HepG2 (cell line): ENCODE data around the gene GPLD1. TPM values are rescaled to one million over a fixed set of nuclear protein-coding genes. Genes with fewer than 3 reads are reported as not detected.

Experiments used
- AHDC1 ChIP-seq: sonication (generic); formaldehyde crosslinking; IDR thresholded peaks from 2 replicates; pipeline ENCODE4 v1.5.1; 2020; ENCODE audit warnings: mild to moderate bottlenecking, missing genetic modification reagents, borderline replicate concordance
- MLLT10 ChIP-seq: sonication (generic); formaldehyde crosslinking; IDR thresholded peaks from 2 replicates; pipeline ENCODE4 v1.4.0; 2020; ENCODE audit warnings: missing genetic modification reagents
- NR2F6 ChIP-seq, 2 experiments: IDR thresholded peaks; 2 replicates each; pipeline ENCODE4 v1.6.1; 2016; ENCODE audit warnings: antibody characterized with exemption in 1 of 2, mild to moderate bottlenecking in 1 of 2
- RARG ChIP-seq: sonication (generic); formaldehyde crosslinking; IDR thresholded peaks from 2 replicates; pipeline ENCODE4 v1.4.0; 2020; ENCODE audit warnings: low read depth, mild to moderate bottlenecking, missing genetic modification reagents
- RORA ChIP-seq: sonication (generic); formaldehyde crosslinking; IDR thresholded peaks from 2 replicates; pipeline ENCODE4 v1.5.0; 2020; ENCODE audit warnings: mild to moderate bottlenecking, missing genetic modification reagents, moderate library complexity
- TBX3 ChIP-seq: fragments of 450-650 bp; IDR thresholded peaks from 2 replicates; pipeline ENCODE4 v1.6.1; 2017; ENCODE audit warnings: antibody characterized with exemption, mild to moderate bottlenecking, inconsistent platforms, borderline replicate concordance
- ZBTB34 ChIP-seq: sonication (generic); formaldehyde crosslinking; IDR thresholded peaks from 2 replicates; pipeline ENCODE4 v1.8.0; 2022; ENCODE audit warnings: mild to moderate bottlenecking, missing genetic modification reagents
- ZBTB4 ChIP-seq: sonication (generic); formaldehyde crosslinking; IDR thresholded peaks from 2 replicates; pipeline ENCODE4 v1.4.0; 2020; ENCODE audit warnings: missing genetic modification reagents, mild to moderate bottlenecking, borderline replicate concordance
- ZFY ChIP-seq: sonication (generic); formaldehyde crosslinking; IDR thresholded peaks from 2 replicates; pipeline ENCODE4 v1.4.0; 2020; ENCODE audit warnings: missing genetic modification reagents
- ZNF33A ChIP-seq: sonication (generic); formaldehyde crosslinking; IDR thresholded peaks from 2 replicates; pipeline ENCODE4 v1.5.1; 2020; ENCODE audit warnings: missing genetic modification reagents, mild to moderate bottlenecking, moderate library complexity, borderline replicate concordance
- ZNF615 ChIP-seq: sonication (generic); formaldehyde crosslinking; IDR thresholded peaks from 2 replicates; pipeline ENCODE4 v1.5.0; 2020; ENCODE audit warnings: mild to moderate bottlenecking, missing genetic modification reagents, borderline replicate concordance
- polyA plus RNA-seq, 8 experiments: library from polyadenylated mRNA; depleted of rRNA in 3 of 8; stranded (reverse) in 7 of 8; unstranded in 1 of 8; fragments of >200 nt; fragmentation: Illumina TruSeq in 4 of 8; extraction: Trizol in 4 of 8; gene quantifications; 2 replicates each; pipeline versions ENCODE4 v1.2.1 to v1.2.3, GENCODE V29; 2011 to 2016; ENCODE audit warnings: low read depth in 4 of 8, missing spikeins in 1 of 8, mixed read lengths in 1 of 8; ENCODE audit not compliant: insufficient read depth in 1 of 8
- total RNA-seq, 5 experiments: library from RNA; depleted of rRNA; stranded (reverse); fragments of >200 nt; fragmentation: Illumina TruSeq; extraction: Trizol; gene quantifications; 2 replicates each; pipeline ENCODE4 v1.2.3, GENCODE V29; 2016; ENCODE audit warnings: low read depth in 1 of 5
- TF ChIP-seq, protein P1 (sequence below): sonication (generic); formaldehyde crosslinking; IDR thresholded peaks from 2 replicates; pipeline ENCODE4 v1.8.0; 2022; ENCODE audit warnings: missing genetic modification reagents, mild to moderate bottlenecking, moderate library complexity, borderline replicate concordance
- TF ChIP-seq, protein P2 (sequence below): sonication (generic); formaldehyde crosslinking; IDR thresholded peaks from 2 replicates; pipeline ENCODE4 v1.8.1; 2023; ENCODE audit warnings: mild to moderate bottlenecking, inconsistent platforms, moderate library complexity, missing genetic modification reagents, borderline replicate concordance

Gene GPLD1
- total and polyA plus RNA-seq, 2 of the 13 experiments (the other 11 are each of a cell fraction or from before 2014, with no cell fraction given): 6.2 to 7.6 TPM

DNA sequence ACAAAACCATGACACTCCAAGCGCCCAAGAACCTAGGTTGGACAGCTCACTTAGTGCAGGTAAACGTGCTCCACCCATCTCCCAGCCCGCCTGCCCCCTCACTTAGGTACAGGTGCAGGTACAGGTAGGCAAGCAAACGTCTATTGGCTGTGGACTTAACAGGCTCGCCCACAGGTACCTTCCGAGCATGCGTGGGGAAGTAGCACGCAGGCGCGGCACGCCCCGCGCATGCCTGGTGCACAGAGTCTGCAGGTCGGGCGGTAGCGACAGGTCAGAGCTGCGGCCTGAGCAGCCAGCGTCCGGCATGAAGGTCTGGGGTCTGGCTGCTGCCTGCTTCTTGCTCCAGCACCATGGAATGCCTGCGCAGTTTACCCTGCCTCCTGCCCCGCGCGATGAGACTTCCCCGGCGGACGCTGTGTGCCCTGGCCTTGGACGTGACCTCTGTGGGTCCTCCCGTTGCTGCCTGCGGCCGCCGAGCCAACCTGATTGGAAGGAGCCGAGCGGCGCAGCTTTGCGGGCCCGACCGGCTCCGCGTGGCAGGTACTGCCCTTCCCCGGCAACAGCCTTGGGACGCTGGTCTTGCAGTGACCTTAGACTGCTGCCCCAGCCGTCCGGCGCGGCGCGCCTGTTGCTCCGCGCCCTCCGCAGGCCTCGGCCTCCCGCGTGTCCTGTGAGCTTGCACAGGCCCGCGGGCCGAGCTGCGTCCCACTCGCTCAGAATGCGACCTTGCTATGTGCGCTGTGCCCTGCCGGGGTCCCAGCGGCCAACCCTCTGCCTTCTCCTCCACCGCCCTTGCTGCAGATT lies 86.5 kb downstream of the GPLD1 start, which contains the start of gene MRS2 (continued):
- TF ChIP-seq ZFY (CRISPR knock-in tag) (peak; percentile 100), ZNF33A (CRISPR knock-in tag) (no peak), MLLT10 (CRISPR knock-in tag) (0 out of 2 replicates have a peak, but pooled peaks have one; percentile 23), RORA (CRISPR knock-in tag) (no peak), ZBTB4 (CRISPR knock-in tag) (peak; percentile 98), ZNF615 (CRISPR knock-in tag) (no peak; the same call in 1 of the 2 replicates), NR2F6 (IDR thresholded peaks at IDR 0.05) (peak; percentile 65; the same call in 1 of the 2 replicates), NR2F6 (CRISPR knock-in tag; IDR thresholded peaks at IDR 0.05) (peak; percentile 85), AHDC1 (CRISPR knock-in tag) (peak; percentile 2; the same call in 1 of the 2 replicates), TBX3 (no peak; the same call in 1 of the 2 replicates), ZBTB34 (CRISPR knock-in tag) (peak; percentile 58; the same call in 1 of the 2 replicates), RARG (CRISPR knock-in tag) (peak; percentile 97)
- TF ChIP-seq, protein P1, sequence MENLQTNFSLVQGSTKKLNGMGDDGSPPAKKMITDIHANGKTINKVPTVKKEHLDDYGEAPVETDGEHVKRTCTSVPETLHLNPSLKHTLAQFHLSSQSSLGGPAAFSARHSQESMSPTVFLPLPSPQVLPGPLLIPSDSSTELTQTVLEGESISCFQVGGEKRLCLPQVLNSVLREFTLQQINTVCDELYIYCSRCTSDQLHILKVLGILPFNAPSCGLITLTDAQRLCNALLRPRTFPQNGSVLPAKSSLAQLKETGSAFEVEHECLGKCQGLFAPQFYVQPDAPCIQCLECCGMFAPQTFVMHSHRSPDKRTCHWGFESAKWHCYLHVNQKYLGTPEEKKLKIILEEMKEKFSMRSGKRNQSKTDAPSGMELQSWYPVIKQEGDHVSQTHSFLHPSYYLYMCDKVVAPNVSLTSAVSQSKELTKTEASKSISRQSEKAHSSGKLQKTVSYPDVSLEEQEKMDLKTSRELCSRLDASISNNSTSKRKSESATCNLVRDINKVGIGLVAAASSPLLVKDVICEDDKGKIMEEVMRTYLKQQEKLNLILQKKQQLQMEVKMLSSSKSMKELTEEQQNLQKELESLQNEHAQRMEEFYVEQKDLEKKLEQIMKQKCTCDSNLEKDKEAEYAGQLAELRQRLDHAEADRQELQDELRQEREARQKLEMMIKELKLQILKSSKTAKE (CRISPR knock-in tag): peak; percentile 71; the same call in 1 of the 2 replicates
- TF ChIP-seq, protein P2, sequence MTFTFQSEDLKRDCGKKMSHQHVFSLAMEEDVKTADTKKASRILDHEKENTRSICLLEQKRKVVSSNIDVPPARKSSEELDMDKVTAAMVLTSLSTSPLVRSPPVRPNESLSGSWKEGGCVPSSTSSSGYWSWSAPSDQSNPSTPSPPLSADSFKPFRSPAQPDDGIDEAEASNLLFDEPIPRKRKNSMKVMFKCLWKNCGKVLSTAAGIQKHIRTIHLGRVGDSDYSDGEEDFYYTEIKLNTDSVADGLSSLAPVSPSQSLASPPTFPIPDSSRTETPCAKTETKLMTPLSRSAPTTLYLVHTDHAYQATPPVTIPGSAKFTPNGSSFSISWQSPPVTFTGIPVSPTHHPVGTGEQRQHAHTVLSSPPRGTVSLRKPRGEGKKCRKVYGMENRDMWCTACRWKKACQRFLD (CRISPR knock-in tag): peak; percentile 97
